ENCODE measurements around the gene ZDHHC11.
"Not testable (repeated sequence)": the region's sequence is repeated elsewhere in the genome, so short reads cannot be mapped to it uniquely, and the experiment has no call there.

ZDHHC11 gene

DNA sequence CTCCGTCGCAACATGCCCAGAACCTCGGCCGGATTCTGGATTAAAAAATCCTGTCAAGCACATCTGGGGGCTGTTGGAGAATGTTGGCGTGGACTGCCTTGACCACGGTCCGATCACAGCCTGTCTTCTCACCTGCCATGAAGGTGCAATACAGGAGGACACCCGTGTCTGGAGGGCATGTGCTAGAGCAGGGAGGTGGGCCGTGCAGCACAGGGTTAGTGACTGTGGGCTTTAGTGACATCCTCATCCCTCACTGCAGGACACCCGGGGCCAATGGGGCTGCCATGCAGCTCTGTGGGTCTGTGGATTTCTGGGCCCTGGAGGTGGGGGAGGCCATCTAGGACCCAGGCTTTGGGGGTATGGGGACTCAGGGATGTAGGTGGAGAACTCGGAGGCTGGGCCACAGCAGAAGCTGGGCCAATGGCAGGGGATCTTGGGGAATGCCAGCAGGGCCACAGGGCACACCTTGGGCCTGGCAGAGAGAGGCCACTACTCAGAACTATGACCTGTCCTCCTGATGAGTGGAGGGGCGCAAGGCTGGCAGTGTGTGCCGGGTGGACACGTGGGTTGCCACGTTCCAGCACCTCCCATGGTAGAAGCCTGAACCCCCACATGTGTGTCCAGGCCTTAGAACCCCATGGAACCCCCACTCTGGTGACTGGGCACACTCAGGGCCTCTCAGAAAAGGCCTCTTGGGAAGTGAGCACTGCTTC, 89.6 kb downstream of the ZDHHC11 start:
- DNase-seq (ENCODE audit: low spot score): no peak

DNA sequence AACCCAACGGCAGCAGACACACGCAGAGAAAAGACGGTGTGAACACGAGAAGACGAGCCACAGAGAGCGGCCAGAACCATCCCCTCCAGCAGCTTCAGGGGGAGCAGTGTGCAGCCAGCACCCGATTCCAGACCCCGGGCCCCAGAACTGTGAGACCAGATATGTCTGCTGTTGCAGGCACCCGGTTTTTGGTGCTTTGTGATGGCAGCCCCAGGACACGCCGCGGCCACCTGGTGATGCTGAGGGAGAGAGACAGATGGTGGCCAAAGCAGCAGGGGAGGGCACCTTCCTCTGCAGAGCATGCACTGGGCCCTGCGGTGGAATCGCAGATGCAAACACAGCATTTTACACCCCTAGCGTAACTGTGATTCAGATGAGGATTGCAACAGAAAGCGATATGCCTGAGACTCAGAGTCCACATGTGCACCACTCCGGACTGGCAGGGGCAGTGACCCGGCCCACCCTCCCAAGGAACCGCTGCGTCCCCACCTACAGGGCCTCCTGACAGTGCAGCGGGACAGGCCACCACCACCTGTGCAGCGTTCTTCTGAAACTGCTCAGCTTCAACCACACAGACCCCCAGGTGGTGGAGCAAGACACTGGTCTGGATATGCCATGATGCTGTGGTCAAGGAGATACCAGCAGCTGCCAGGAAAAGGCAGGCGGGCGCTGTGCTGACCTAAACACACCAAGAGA, 90.3 kb downstream of the ZDHHC11 start:
- DNase-seq (ENCODE audit: low spot score): no peak

DNA sequence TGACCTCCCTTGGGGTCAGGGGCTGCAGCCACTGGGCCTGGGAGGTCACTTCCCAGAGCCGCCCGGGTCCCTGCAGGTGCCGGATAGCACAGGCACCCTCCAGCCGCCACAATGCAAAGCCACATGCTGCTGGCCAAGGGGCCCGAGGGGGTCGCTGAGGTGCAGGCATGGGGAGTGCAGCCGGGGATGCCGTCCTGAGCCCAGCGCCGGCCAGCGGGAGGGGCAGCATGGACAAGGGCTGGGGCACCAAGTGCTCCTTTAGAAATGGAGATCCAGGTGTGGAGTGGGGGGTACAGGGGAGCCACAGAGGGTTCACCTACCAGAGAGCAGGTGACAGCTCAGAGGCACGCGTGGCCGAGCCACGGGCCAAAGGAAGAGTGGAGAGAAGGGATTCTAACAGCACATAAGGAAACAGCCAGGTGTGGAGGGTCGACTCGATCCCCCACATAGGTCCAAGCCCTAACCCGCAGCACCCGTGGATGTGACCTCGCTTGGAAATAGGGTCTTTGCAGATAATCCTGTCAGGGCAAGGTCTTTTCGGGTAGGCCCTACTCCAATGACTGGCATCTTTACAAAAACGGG, 90.9 kb downstream of the ZDHHC11 start:
- DNase-seq (ENCODE audit: low spot score): no peak

DNA sequence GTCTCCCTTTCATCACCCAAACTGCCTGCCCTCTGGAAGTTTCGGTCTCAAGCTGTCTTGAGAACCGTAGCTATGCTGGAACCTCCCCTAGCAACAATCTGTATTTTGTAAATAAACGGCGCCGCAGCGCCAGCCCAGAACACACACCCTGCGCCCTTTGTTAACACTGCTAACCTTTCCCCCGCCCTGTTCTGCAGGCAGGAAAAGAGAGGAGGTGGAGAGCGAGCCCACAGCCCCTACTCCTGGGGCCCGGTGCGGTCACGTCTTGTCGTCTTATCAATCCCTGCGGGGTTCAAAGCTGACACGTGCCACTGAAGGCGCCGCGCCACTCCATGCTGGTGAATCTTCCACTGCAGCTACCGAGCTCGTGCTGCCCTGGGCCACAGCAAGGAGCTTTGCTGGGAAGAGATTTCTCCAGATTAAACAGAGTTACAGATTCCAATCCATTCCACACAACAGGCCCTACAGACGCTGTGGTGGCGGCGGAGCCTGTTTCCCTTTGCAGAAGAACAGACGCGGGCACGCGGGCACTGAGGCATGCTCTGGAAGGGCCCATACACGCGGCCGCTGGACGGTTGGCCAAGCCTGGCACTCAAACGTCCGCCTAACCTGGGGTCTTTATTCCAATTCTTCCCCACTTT, 91.6 kb downstream of the ZDHHC11 start:
- no peak for DNase-seq (ENCODE audit: low spot score)

DNA sequence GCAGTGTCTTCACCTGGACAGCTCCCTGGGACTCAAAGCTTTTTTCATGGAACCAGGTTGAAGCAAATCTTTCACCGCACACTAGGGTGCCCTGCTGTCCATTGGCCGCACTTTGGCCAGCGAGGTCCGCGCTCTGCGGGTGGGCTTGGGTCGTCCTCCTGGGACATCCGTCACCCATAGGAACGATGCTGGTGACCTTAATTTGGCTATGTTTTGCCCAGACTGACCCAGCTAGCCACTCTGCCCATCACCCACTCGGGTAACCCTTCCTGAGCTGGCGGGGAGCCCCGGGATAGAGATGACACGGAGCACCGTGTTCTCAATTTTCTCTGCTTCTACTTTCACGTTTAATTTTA, 92.1 kb downstream of the ZDHHC11 start:
- no peak for DNase-seq (ENCODE audit: low spot score)

DNA sequence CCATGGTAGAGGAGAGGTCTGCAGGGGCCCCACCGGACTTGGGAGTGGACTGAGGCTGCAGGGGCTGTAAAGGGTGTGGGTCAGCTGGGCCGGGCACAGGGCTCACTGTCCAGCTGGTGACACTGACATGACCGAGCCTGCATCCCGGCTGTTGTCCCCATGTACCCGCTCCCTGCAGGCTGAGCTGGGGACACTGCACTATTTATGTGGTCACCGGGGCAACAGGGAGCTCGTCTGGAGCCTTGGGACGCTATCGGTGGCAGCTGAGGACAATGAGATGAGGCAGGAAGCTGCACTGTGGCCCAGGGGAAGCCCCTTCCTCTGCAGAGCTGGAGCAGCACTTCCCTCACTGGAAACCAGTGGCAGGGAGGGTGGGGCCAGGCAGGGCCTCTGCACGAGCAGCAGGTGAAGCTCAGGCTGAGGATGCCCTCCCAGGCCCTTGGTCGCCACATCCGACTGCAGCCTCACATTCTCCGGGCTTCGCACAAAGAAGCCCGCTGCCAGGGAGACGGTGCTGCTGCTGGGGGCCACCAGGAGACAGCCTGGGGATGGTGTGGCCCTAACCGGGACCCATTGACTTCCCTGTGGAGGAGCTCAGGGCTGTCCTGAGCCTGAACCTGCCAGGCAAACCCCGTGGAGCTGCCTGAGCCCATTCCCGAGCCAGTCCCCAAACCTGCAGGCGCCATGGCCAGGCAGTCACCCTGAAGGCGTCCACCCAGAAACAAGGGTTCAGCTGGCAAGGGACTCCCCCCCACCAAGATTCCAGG, 92.7 kb downstream of the ZDHHC11 start:
- DNase-seq (ENCODE audit: low spot score): no peak

DNA sequence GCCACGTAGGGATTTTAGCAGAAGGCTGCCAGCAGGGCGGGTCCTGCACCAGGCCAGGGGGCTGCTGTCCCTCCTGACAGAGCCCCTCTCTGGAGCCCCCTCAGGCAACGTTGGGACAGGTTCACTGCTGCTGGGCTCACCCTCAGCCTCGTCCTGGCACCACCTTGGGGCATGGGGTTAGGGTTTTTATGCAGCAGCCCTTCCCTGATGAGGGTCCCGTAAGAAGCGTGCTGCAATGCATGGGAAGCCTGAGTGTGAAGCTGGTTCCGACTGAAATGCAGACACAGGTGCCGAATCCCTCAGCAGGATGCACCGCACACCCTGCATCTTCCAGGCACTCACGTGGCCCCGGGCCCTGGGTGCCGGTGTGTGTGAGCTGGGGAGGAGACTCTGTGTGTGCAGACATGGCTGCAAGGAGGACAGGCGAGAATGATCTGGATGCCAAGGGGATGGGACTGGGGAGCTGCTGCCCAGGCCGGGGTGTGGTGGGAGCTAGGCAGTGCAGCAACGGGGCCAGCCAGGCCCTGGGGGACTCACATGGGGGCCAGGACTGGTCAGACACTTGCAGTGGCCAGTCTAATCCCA, 93.3 kb downstream of the ZDHHC11 start:
- DNase-seq (ENCODE audit: low spot score): no peak

DNA sequence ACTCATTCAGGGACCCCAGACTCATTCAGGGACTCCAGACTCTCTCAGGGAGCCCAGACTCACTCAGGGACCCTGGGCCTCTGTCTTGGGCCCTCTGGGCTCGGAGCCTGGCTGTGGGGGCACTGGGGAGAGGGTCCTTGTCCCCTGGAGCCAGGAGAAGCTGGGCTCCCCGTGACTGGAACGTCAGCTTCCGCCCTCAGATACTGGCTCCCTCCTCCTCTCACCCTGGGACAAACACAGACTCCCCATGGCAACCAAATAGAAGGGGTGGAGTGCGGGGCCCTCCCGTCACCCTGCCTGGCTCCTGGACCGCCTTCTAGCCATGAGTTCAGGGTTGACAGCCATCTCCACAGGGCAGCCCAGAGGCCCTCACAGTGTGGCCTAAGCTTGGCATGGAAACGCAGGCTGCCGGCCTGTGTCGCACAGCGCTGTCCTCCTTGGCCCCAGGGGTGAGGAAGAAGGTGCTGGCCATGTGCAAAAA, 93.9 kb downstream of the ZDHHC11 start:
- no peak for DNase-seq (ENCODE audit: low spot score)

DNA sequence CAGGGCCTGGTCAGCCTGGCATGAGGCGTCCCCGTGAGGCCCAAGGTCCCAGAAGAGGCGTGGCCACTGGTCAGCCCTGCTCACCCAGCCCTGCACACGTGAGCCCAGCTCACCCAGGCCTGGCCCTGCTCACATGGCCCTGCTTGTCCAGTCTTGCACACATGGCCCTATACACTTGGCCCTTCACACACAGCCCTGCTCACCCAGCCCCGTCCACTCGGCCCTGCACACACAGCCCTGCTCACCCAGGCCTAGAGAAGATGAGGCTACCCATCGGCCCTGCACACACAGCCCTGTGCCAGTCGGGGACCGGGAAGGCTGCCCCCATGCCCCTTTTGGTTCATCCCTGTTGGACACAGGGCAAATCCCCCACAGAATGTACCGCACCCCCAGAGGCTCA, 94.6 kb downstream of the ZDHHC11 start:
- DNase-seq (ENCODE audit: low spot score): no peak

DNA sequence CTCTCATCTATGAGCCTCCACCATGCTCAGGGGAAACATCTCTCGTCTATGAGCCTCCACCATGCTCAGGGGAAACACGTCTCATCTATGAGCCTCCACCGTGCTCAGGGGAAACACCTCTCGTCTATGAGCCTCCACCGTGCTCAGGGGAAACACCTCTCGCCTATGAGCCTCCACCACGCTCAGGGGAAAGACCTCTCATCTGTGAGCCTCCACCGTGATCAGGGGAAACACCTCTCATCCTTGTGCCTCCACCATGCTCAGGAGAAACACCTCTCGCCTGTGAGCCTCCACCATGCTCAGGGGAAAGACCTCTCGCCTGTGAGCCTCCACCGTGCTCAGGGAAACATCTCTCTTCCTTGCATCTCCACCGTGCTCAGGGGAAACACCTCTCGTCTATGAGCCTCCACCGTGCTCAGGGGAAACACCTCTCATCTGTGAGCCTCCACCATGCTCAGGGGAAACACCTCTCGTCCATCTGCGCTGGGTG, 96.6 kb downstream of the ZDHHC11 start:
- DNase-seq (ENCODE audit: low spot score): not testable (repeated sequence)

DNA sequence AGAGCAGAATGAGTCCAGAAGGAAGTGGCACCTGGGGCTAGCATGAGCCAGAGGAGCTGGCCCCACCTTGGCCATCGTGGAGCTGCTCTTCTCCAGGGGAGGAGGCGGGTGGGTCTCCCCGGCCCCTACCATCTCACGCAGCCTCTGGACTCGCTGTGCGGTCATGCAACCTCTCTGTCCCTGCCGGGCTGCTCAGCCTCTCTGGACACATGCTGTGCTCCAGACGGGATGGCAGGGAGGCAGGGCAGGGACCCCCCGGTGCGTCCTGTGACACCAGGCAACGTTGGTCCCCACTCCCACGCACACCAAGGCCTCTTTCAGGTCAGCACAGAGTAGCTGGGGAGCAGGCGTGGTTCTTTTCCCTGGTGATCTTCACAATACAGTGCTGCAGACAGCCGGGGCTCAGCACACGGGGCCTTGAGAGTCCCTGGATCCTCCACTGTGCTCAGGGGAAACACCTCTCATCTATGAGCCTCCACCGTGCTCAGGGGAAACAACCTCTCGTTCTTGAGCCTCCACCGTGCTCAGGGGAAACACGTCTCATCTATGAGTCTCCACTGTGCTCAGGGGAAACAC, 97.1 kb downstream of the ZDHHC11 start:
- DNase-seq (ENCODE audit: low spot score): not testable (repeated sequence)

DNA sequence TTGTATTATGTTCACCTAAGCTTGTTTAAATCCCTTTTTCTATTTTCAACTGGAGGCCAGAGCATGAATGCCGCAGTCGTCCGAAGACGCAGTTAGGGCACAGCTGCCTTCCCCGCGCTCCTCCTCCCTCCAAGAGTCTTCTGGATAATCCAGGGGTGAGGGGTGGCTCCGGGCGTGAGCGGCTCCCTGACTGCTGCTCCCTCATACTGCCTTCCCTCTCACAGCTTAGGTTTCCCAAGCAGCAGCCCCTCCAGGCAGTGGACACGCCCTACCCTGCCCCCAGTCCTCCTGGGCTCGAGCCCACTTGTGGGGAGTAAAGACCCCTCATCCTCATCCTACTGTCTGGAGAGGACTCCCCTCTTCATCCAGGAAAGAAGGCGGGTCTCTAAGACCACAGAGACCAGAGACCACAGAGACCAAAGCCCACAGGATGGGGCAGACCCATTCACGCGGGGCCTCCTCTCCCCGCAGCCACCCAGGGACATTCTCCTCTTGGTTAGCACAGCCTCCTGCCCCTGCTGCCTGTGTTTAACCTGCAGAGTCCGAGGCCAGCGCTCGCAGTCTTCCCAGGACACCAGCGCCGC, 98.2 kb downstream of the ZDHHC11 start:
- not testable (repeated sequence) for DNase-seq (ENCODE audit: low spot score)

DNA sequence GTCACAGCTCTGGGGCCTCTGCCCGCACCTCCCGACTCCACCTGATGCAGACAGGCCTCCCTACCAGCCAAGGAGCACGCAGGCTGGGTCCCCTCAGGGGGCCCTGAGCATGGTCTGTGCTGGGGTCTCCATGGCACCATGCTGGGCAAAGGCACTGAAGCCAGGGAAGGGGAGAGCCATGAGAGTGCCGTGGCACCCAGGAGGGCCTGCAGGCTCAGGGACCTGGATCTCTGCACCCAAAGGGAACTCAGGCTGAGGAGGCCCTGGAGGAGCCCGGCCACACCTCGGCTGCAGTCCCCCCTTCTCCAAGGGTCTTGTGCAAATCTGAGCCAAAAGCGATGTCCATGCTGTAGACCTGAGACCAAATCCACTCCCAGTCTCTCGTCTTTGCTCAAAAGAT, 98.8 kb downstream of the ZDHHC11 start:
- DNase-seq (ENCODE audit: low spot score): not testable (repeated sequence)

DNA sequence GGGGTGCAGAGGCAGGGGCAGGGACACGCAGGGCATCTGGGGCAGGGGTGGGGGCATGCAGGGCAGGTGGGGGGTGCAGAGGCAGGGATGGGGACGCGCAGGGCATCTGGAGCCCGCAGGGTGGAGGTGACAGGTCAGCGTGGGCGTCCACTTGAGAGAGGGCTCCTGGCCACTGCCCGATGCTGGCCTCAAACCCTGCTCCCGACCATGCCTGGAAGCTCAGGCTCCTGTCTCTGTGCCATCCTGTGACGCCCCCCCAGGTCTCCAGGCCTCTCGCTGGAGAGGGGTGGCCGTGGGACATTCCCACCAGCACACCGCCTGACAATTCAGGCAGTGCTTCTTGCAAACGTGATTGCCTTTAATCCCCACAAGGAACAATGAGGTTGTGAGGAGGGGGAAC, 99.3 kb downstream of the ZDHHC11 start:
- no peak for DNase-seq (ENCODE audit: low spot score)

DNA sequence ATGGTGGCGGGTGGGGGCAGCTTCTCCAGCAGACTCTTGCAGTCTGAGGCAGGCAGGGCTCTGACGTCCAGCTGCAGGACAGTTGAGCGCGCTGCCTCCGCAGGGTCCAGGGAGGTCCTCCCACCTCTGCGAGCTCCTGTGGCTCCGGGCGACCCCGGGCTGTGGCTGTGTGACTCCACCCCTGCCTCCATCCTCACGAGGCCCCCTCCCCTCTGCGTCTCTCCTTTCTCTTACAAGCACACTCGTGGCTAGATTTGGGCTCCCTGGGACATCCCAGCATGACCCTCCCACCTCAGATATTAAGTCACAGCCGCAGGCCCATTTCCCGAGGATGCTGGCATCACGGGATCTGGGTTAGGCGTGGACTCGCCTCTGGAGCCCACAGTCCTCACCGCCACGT, 100.6 kb downstream of the ZDHHC11 start:
- DNase-seq (ENCODE audit: low spot score): not testable (repeated sequence)

DNA sequence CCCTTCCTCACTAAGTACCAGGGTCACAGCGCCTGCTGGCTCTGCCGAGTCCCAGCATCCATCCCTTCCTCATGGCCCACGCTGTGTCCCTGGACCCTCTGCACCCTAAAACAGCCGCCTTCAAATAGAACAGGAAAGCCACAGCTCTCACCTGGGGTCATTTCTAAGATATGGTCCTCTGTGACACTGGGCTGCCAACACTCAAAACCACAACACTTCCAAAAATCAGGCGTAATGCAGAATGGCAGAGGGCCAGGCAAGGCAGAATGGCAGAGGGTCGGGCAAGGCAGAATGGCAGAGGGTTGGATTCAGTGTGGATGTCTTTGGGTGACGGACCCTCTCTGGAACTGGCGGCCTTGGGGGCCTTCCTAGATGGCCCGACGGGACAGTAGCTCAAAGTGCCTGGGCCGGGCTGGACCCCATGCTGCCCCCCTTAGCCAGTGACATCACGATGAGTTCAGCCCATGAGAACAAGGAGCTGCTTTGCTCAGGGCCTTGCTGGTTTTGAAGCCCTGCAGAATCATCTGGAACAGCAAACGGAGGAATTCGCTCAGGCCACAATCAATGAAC, 101.6 kb downstream of the ZDHHC11 start:
- no peak for DNase-seq (ENCODE audit: low spot score)

DNA sequence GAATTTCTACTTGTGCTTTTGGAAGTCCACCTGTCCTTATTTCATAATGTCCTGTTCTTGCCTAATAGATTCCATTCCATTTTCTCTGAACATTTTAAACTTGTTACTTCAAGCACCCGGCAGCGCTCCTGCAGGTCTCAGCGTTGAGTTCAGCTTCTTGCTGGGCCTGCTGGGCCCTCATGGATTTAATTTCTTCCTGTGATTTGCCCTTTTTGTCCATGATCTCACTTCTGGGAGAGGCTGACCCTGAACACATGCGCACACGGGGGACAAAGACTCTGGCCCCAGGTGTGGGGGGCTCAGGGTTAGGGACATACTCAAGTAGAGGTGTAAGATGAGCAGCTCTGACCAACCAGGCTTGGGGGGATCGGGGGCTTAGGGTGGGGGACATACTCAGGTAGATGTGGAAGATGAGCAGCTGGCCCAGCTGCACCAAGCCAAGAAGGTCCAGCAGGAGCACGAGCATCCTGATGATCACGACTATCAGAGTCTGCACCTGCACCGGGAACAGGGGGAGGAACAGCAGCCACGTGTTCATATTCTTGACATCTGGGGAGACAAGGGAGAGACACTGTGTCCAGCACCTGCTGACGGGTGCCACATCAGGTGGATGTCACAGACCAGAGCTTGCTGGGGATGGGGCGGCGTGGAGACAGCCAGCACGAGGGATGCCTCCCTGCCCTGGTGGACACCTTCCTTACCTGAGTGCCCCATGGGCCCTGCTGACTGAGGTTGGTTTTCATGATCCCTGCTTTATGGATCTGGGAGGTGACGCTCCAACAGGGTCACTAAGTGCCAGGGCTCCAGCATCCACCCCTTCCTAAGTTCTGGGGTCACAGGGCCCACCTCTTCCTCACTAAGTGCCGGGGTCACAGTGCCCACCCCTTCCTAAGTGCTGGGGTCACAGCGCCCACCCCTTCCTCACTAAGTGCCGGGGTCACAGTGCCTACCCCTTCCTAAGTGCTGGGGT, 102.5 kb downstream of the ZDHHC11 start:
- not testable (repeated sequence) for DNase-seq (ENCODE audit: low spot score)

DNA sequence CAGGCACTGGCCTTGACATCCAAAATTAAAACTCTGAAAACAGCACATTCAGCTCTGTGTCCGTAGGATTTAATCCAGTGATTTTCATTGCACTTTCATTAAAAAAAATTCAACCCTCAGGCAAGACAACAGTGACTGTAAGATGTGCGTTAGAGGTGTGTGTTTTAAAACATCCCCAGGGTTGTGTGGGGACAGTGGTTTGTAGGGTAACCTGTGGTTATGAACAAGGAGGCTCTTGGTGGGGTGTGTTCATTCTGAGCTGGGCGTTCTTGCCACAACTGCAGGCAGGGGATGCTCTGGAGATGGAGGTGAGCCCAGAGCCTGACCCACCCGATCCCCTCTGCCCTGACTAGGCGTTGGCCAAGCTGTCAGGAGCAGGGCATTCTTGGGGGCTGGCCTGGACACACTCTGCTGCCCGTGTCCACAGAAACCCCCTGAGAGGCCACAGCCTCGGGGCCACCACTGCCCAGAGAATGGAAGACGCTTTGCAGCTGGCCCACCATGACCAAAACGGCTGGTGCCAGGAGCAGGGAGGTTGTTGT, 103.4 kb downstream of the ZDHHC11 start:
- not testable (repeated sequence) for DNase-seq (ENCODE audit: low spot score)

DNA sequence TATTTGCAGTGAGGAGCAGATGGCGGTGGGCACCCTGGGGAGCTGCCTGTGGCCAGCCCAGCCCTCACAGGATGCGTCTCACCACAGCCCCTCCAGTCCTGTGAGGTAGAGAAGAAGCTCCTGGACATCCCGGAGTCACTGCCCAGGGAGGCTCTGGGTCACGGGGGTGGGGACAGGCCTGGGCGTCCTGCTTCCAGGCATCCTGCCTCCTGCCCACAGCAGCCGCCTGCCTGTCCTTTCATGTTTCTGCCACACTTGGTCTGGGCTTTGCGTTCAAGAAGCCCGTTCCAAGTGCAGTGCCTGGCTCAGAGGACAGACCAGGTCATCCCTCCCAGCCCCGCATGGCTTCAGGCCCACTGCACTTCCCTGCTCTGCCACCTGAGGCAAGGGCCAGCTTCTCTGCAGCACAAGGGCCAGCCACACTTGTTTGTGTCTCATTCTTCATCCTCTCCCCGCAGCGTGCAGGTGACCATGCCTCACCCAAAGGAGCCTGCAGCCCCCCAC, 104.5 kb downstream of the ZDHHC11 start:
- no peak for DNase-seq (ENCODE audit: low spot score)

All from kidney capillary endothelial cell (primary cell).